ENCODE data around the gene CDSN.
"Not testable (repeated sequence)": the region's sequence is repeated elsewhere in the genome, so short reads cannot be mapped to it uniquely, and the experiment has no call there.

The CDSN gene

DNA sequence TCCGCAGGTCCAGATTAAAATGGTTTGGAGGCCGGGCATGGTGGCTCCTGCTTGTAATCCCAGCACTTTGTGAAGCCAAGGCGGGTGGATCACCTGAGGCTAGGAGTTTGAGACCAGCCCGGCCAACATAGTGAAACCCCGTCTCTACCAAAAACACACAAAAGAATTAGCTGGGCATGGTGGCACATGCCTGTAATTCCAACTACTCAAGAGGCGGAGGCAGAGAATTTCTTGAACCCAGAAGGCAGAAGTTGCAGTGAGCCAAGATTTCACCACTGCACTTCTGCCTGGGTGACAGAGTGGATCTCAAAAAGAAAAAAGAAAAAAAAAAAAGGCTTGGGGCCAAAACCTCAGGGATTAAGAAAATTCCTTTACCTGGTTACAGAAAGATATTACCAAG, 38.4 kb downstream of the CDSN start:
- DNase-seq: no peak

DNA sequence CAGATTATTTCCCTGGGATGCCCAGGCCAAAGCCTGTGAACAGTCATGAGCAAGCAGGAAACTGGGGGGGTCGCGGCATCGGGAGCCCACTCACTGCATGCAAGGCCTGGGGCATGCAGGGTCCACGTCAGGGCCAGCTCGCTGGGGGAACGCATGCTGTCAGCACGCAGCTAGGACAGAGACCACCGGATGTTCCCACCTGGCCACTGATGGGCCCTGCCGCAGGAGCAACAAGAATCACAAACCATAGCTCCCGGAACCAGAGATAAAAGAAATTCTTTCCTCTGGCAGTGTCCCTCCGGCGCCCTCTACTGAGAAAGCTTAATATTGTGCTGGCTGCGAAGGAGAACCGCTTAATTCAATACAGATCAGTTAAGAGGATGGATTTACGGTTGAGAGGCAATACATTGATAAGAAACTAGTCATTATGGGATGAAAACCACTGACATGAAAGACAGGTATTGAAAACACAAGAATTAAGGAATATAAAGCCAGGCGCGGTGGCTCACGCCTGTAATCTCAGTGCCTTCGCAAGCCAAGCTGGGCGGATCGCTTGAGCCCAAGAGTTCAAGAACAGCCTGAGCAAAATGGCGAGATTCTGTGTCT, 40.5 kb downstream of the CDSN start:
- peak; percentile 74 for DNase-seq

DNA sequence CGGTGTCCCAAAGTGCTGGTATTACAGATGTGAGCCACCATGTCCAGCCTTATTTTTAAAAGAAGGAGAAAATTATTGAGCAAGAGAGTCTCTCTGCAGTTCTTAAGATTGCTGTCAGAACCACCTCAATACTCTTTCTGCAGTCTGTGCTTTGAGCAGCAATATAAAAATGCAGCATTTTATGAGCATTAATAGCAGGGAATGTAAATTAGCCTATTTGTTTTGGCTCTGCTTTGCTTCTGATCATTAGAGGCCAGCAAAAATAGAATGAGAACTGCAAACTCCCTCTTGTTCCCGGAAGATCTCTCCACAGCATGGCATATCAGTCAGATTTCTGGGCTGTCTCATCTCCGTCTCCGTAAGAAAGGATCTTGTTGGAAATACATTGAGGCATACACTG, 43.6 kb downstream of the CDSN start:
- no peak for DNase-seq

DNA sequence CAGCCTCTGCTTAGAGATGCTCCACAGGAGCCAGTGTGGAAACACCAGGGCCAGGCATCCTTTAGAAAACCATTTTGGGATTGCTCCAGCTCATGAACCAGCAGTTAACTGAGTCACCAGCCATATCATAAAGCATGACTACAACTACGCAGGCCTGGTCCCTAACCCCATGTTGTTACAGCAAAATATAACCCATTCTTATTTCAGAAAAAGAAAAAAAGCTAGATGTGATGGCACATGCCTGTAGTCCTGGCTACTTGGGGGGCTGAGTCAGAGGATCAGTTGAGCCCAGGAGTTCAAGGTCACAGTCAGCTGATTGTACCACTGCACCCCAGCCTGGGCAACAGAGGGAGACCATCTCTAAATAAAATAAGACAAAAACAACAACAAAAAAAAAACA, 44.7 kb downstream of the CDSN start:
- DNase-seq: no peak

DNA sequence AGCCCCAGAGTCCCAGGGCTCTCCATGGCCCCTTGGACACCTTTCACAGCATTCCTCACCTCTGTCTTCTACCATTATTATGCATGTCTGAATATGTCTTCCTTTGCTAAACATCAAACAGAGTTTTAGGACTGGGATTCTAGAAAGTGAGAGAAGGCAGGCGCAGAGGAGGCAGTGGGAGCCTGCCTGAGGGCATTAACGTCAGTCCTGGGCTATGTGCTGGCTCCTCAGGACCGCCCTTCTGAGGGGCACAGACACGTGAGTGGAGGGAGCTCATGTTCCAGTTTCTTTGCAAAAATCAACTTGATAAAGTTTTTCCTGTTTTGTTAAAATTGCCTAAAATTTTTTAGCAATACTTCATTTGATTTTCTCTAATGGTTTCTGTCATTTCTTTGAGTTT, 45.8 kb downstream of the CDSN start:
- no peak for DNase-seq

DNA sequence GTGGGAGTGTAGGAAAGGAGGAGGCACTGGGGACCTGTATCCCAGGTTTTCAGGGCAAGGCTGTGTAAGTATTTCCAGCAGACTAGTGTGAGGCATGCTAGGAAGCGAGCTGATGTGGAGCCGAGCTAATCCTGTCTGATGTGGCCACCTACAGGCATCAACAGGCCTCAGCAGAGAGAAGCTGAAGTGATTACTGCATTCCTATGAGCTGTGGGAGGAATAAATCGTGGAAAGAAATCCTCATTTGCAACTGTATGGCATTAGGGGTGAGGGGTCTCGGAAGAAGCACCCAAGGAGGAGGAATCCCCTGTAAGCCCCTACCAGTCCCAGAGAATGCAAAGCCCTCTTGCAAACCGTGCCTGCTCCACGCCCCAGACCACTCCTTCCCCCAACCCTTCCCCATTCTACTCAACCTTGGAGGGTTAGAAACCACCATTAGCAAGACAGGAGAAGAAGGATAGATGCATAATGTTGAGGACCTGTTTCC, 49.5 kb downstream of the CDSN start:
- no peak for DNase-seq

DNA sequence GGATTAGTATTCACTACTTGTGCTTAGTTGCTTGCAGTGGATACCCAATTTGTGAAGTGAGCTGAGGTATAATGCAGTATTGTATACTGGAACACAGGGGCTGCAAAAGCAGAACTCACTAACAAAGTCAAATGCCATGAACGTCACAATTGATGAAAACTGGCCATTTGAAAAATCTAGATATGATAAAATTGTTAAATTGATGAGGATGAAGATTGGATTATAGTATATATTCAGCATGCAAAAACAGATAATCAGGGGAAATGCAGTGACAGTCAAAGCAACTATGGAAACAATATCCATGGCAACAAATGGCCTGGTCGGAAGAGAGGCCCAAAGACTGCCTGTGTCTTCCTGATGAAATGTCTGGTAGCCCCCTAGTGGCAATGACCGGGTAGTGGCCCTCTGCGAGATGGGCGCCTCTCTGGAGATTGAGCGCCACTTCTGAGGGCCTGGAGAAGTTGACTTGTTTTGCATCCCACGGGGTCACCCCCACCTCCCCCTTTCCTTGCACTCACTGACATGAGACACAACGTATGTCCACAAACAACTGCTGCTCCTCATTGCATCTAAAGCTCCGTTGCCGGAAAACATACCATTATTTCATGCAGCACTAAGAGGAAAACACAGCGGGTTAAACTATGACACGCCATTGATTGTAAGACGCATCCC, 51.4 kb downstream of the CDSN start:
- peak; percentile 78 for DNase-seq

DNA sequence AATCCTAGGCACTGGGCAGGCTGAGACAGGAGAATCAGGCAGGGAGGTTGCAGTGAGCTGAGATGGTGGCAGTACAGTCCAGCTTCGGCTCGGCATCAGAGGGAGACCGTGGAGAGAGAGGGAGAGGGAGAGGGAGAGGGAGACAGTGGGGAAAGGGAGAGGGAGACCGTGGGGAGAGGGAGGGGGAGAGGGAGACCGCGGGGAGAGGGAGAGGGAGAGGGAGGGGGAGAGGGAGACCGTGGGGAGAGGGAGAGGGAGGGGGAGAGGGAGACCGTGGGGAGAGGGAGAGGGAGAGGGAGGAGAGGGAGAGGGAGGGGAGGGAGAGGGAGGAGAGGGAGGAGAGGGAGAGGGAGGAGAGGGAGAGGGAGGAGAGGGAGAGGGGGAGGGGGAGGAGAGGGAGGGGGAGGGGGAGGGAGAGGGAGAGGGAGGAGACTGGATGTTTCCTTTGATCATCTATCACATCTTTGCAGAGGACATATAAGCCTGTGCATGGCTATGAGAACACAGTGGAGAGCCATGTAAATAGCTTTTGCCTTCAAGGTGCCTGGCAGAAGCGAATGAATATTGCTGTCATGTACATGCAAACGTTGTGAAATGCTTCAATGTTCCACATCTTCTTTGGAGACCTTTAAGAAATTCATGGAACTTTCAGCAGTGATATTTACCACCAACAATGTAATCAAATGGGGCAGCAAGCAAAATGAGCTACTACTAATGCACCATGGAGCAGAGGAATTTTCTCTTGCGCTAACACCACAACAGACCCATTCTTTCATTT, 52.2 kb downstream of the CDSN start:
- DNase-seq: not testable (repeated sequence)

DNA sequence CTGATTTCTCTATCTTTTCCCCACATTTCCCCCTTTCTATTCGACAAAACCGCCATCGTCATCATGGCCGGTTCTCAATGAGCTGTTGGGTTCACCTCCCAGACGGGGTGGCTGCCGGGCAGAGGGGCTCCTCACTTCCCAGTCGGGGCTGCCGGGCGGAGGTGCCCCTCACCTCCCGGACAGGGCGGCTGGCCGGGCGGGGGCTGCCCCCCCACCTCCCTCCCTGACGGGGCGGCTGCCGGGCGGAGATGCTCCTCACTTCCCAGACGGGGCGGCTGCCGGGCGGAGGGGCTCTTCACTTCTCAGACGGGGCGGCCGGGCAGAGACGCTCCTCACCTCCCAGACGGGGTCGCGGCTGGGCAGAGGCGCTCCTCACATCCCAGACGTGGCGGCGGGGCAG, 53.2 kb downstream of the CDSN start:
- DNase-seq: not testable (repeated sequence)

DNA sequence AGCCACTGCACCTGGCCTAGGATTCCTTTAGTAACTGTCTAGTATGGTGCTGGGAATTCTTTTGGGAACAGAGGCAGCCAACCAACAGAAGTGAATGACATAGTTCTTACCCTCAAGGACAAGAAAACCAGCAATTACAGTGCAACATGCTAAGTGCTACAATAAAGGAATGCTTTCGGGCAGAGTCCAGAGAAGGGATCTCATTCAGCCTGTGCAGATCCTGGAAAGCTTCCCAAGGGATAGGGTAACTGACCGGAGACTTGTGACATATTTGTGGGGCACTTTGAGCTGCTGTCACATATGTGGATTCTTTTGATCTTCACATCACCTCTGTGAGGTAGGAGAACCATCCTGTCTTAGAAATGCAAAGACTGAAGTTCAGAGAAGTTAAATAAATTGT, 54.7 kb downstream of the CDSN start:
- no peak for DNase-seq
